Panc1 (cell line): Measurements from ENCODE around the gene CERS1.

ENCODE experiments used
- POLR2AphosphoS5 ChIP-seq: IDR thresholded peaks from 2 replicates; pipeline ENCODE4 v1.6.1; 2012; ENCODE audit warnings: mild to moderate bottlenecking, low read depth, low read length, moderate library complexity
- SIN3A ChIP-seq: IDR thresholded peaks from 2 replicates; pipeline ENCODE4 v1.6.1; 2012; ENCODE audit warnings: low read depth, mild to moderate bottlenecking, low read length, moderate library complexity, borderline replicate concordance; ENCODE audit not compliant: insufficient read depth
- TF ChIP-seq, protein P1 (sequence below): fragments of 450-650 bp; IDR thresholded peaks from 2 replicates; pipeline ENCODE4 v1.5.1; 2017; ENCODE audit warnings: mild to moderate bottlenecking
- TF ChIP-seq, protein P2 (sequence below), 2 experiments: IDR thresholded peaks; 2 replicates each; pipeline ENCODE4 v1.6.1; 2011 to 2012; ENCODE audit warnings: low read depth in 2 of 2, control low read depth in 1 of 2, low read length in 1 of 2, mild to moderate bottlenecking in 1 of 2, moderate library complexity in 1 of 2; ENCODE audit not compliant: insufficient read depth in 1 of 2

DNA sequence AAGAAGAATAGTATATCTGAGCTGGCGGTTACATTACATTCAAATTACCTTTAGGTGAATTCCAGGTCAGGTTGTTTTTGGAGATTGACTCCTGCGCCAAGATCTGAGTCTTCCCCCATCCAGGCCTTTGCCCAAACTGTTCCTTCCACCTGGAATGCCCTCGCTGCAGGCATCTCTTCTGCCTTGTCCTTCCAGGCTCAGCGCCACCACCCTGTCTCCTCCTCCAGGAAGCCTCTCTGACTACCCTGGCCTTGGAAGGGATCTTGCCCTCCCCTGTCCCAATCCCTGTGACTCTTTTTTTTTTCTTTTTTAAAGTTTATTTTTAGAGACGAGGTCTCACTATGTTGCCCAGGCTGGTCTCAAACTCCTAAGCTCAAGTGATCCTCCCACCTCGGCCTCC is 46.7 kb upstream of the CERS1 start:
- TF ChIP-seq, protein P1, sequence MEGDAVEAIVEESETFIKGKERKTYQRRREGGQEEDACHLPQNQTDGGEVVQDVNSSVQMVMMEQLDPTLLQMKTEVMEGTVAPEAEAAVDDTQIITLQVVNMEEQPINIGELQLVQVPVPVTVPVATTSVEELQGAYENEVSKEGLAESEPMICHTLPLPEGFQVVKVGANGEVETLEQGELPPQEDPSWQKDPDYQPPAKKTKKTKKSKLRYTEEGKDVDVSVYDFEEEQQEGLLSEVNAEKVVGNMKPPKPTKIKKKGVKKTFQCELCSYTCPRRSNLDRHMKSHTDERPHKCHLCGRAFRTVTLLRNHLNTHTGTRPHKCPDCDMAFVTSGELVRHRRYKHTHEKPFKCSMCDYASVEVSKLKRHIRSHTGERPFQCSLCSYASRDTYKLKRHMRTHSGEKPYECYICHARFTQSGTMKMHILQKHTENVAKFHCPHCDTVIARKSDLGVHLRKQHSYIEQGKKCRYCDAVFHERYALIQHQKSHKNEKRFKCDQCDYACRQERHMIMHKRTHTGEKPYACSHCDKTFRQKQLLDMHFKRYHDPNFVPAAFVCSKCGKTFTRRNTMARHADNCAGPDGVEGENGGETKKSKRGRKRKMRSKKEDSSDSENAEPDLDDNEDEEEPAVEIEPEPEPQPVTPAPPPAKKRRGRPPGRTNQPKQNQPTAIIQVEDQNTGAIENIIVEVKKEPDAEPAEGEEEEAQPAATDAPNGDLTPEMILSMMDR, result no peak
- TF ChIP-seq SIN3A (no peak), POLR2AphosphoS5 (no peak)
- TF ChIP-seq, protein P2, sequence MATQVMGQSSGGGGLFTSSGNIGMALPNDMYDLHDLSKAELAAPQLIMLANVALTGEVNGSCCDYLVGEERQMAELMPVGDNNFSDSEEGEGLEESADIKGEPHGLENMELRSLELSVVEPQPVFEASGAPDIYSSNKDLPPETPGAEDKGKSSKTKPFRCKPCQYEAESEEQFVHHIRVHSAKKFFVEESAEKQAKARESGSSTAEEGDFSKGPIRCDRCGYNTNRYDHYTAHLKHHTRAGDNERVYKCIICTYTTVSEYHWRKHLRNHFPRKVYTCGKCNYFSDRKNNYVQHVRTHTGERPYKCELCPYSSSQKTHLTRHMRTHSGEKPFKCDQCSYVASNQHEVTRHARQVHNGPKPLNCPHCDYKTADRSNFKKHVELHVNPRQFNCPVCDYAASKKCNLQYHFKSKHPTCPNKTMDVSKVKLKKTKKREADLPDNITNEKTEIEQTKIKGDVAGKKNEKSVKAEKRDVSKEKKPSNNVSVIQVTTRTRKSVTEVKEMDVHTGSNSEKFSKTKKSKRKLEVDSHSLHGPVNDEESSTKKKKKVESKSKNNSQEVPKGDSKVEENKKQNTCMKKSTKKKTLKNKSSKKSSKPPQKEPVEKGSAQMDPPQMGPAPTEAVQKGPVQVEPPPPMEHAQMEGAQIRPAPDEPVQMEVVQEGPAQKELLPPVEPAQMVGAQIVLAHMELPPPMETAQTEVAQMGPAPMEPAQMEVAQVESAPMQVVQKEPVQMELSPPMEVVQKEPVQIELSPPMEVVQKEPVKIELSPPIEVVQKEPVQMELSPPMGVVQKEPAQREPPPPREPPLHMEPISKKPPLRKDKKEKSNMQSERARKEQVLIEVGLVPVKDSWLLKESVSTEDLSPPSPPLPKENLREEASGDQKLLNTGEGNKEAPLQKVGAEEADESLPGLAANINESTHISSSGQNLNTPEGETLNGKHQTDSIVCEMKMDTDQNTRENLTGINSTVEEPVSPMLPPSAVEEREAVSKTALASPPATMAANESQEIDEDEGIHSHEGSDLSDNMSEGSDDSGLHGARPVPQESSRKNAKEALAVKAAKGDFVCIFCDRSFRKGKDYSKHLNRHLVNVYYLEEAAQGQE (IDR thresholded peaks at IDR 0.05; ENCODE audit: insufficient read depth in 1 of 2, low read depth in 2 of 2, low read length in 1 of 2), result no peak
